IMR-90 (cell line): ENCODE measurements around the gene EHMT1.

Experiments
- BHLHE40 ChIP-seq: fragments of 150-350 bp; IDR thresholded peaks from 2 replicates; pipeline ENCODE4 v1.6.1; 2016; ENCODE audit warnings: mild to moderate bottlenecking, low read depth, low read length
- CEBPB ChIP-seq: IDR thresholded peaks from 2 replicates; pipeline ENCODE4 v1.6.1; 2012; ENCODE audit warnings: low read depth, low read length, improper control_type of control experiment
- CHD1 ChIP-seq: IDR thresholded peaks from 2 replicates; pipeline ENCODE4 v1.6.1; 2012; ENCODE audit warnings: low read depth, low read length, improper control_type of control experiment
- CTCF ChIP-seq: conservative IDR thresholded peaks from 2 replicates; pipeline ENCODE4 v1.5.1; 2012; ENCODE audit warnings: mild to moderate bottlenecking, low read depth, low read length, improper control_type of control experiment
- ELK1 ChIP-seq: fragments of 150-350 bp; IDR thresholded peaks from 2 replicates; pipeline ENCODE4 v1.6.1; 2016; ENCODE audit warnings: low read depth, mild to moderate bottlenecking, low read length, moderate library complexity, borderline replicate concordance
- FOS ChIP-seq: fragments of 150-350 bp; IDR thresholded peaks from 2 replicates; pipeline ENCODE4 v1.6.1; 2016; ENCODE audit warnings: low read depth, low read length
- MAFK ChIP-seq: IDR thresholded peaks from 2 replicates; pipeline ENCODE4 v1.6.1; 2012; ENCODE audit warnings: low read depth, low read length, improper control_type of control experiment
- MXI1 ChIP-seq: IDR thresholded peaks from 2 replicates; pipeline ENCODE4 v1.6.1; 2012; ENCODE audit warnings: low read depth, mild to moderate bottlenecking, low read length, moderate library complexity, borderline replicate concordance
- POLR2A ChIP-seq: IDR thresholded peaks from 2 replicates; pipeline ENCODE4 v1.6.1; 2012; ENCODE audit warnings: mild to moderate bottlenecking, low read depth, low read length
- RAD21 ChIP-seq: IDR thresholded peaks from 2 replicates; pipeline ENCODE4 v1.6.1; 2012; ENCODE audit warnings: low read length, improper control_type of control experiment
- USF2 ChIP-seq: fragments of 150-350 bp; IDR thresholded peaks from 2 replicates; pipeline ENCODE4 v1.6.1; 2017; ENCODE audit warnings: mild to moderate bottlenecking, antibody characterized with exemption, low read length, low read depth

GRCh38 chr9:137606005-137606621, 12.7 kb upstream of the EHMT1 start:
- TF ChIP-seq CTCF (no peak), POLR2A (no peak; the same call in 1 of the 2 replicates), CHD1 (0 out of 2 replicates have a peak, but pooled peaks have one; percentile 52), MXI1 (no peak), RAD21 (no peak), BHLHE40 (no peak), ELK1 (no peak), USF2 (no peak), CEBPB (no peak), MAFK (no peak), FOS (no peak)
